Panc1 (cell line): ENCODE results near the gene KMT2C.

Source experiments
- CTCF ChIP-seq: fragments of 450-650 bp; IDR thresholded peaks from 2 replicates; pipeline ENCODE4 v1.5.1; 2017; ENCODE audit warnings: mild to moderate bottlenecking
- POLR2AphosphoS5 ChIP-seq: IDR thresholded peaks from 2 replicates; pipeline ENCODE4 v1.6.1; 2012; ENCODE audit warnings: mild to moderate bottlenecking, low read depth, low read length, moderate library complexity
- REST ChIP-seq, 2 experiments: IDR thresholded peaks; 2 replicates each; pipeline ENCODE4 v1.6.1; 2011 to 2012; ENCODE audit warnings: low read depth in 2 of 2, control low read depth in 1 of 2, low read length in 1 of 2, mild to moderate bottlenecking in 1 of 2, moderate library complexity in 1 of 2; ENCODE audit not compliant: insufficient read depth in 1 of 2
- TCF7L2 ChIP-seq: IDR thresholded peaks from 2 replicates; pipeline ENCODE4 v1.6.1; 2011; ENCODE audit warnings: mild to moderate bottlenecking, low read depth, low read length, inconsistent platforms

DNA sequence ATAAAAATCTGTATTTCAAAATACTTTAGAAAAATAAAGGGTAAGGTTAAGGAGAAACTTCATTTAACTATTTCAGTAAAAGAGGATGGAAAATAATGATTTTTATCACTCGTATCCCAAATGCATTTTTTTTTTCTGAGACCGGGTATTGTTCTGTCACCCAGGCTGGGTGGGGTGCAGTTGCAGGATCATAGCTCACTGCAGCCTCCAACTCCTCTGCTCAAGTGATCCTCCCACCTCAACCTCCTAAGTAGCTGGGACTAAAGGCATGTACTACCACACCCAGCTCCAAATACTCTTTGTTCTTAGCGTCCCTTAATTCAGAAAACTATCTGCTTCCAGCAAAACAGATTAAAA lies 11.8 kb downstream of the KMT2C start:
- TF ChIP-seq CTCF = no peak
- no peak for TF ChIP-seq REST (IDR thresholded peaks at IDR 0.05; ENCODE audit: insufficient read depth in 1 of 2, low read depth in 2 of 2, low read length in 1 of 2)
- no peak for TF ChIP-seq POLR2AphosphoS5
- TF ChIP-seq TCF7L2 = no peak
